ENCODE measurements around the gene ADRM1.

DNA sequence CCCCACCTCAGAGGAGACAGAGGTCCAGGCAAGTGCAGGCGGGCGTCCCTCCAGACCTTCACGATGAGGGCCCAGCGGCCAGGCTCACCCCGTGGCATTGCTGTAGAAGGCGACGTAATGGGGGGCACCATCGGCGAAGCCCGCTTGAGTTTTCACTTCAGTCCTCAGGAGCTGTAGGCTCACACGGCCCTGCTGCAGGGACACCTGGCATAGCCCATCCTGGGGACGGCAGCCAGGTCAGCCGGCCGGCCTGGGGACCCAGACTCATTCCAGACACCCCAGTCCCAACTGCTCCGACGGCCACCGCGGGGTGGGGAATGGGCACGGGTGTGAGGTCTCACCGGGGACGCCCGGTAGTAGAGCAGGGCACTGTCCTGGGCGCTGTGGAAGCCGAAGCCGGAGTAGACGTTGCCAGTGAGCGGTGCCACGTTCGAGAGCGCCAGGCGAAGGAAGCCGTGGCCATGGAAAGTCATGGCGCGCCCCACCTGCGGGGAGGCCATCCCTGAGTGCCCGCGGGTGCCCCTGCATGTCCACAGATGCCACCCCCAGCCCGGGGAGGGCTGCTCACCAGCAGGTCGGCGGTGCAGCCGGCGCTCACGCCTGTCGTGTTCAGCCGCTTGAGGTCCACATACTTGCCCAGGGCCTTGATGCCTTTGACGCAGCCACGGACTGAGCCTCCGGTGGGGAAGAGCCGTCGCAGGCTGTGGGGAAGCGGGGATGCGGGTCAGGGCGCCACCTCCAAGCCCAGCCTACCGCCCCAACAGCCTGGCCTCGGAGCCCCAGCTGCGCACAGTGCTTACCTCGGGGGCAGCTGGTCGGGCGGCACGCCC is 9.2 kb downstream of the ADRM1 start:
- TF ChIP-seq, protein P1, sequence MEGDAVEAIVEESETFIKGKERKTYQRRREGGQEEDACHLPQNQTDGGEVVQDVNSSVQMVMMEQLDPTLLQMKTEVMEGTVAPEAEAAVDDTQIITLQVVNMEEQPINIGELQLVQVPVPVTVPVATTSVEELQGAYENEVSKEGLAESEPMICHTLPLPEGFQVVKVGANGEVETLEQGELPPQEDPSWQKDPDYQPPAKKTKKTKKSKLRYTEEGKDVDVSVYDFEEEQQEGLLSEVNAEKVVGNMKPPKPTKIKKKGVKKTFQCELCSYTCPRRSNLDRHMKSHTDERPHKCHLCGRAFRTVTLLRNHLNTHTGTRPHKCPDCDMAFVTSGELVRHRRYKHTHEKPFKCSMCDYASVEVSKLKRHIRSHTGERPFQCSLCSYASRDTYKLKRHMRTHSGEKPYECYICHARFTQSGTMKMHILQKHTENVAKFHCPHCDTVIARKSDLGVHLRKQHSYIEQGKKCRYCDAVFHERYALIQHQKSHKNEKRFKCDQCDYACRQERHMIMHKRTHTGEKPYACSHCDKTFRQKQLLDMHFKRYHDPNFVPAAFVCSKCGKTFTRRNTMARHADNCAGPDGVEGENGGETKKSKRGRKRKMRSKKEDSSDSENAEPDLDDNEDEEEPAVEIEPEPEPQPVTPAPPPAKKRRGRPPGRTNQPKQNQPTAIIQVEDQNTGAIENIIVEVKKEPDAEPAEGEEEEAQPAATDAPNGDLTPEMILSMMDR (IDR thresholded peaks at IDR 0.05) = no peak
- TF ChIP-seq POLR2A (IDR thresholded peaks at IDR 0.05) = no peak

Measured in adrenal gland (tissue), 5 donors.